SK-N-SH treated with all-trans-retinoic acid at 6 μM for 48 hours (cell line): ENCODE data around the gene ABHD5.
A peak's percentile ranks its signal among the peaks of the same experiment; 100 is the strongest.

ENCODE experiments used
- ATAC-seq: fragments of 200-7000 bp; cut with Tn5 transposase; 3 replicates; pipeline ENCODE4 v1.9.1; 2020; ENCODE audit warnings: mild to moderate bottlenecking, moderate library complexity
- ARNTL ChIP-seq: fragments of 450-650 bp; formaldehyde crosslinking; IDR thresholded peaks from 2 replicates; pipeline ENCODE4 v1.5.0; 2020; ENCODE audit warnings: low read depth, mild to moderate bottlenecking, moderate library complexity, borderline replicate concordance
- BACH2 ChIP-seq: fragments of 250-450 bp; sonication (Bioruptor Pico); IDR thresholded peaks from 2 replicates; pipeline ENCODE4 v1.9.0; 2021; ENCODE audit warnings: mild to moderate bottlenecking, borderline replicate concordance
- CSDC2 ChIP-seq: fragments of 250-450 bp; sonication (Bioruptor Pico); IDR thresholded peaks from 2 replicates; pipeline ENCODE4 v1.5.0; 2020; ENCODE audit warnings: mild to moderate bottlenecking, moderate library complexity
- ESRRG ChIP-seq: fragments of 250-450 bp; sonication (Bioruptor Pico); IDR thresholded peaks from 2 replicates; pipeline ENCODE4 v1.6.1; 2021; ENCODE audit warnings: mild to moderate bottlenecking
- GLIS3 ChIP-seq: fragments of 250-450 bp; sonication (Bioruptor Pico); IDR thresholded peaks from 2 replicates; pipeline ENCODE4 v1.5.0; 2020; ENCODE audit warnings: mild to moderate bottlenecking, moderate library complexity
- ISL1 ChIP-seq: fragments of 250-450 bp; sonication (Bioruptor Pico); IDR thresholded peaks from 2 replicates; pipeline ENCODE4 v2.1.2; 2022; ENCODE audit warnings: mild to moderate bottlenecking, moderate library complexity
- OSR1 ChIP-seq: fragments of 250-450 bp; sonication (Bioruptor Pico); IDR thresholded peaks from 2 replicates; pipeline ENCODE4 v1.8.0; 2022; ENCODE audit warnings: moderate library complexity, mild to moderate bottlenecking, inconsistent platforms
- PPARA ChIP-seq: fragments of 250-450 bp; sonication (Bioruptor Pico); IDR thresholded peaks from 2 replicates; pipeline ENCODE4 v1.5.0; 2020; ENCODE audit warnings: mild to moderate bottlenecking, borderline replicate concordance
- RARB ChIP-seq: fragments of 250-450 bp; sonication (Bioruptor Pico); IDR thresholded peaks from 2 replicates; pipeline ENCODE4 v1.8.0; 2021; ENCODE audit warnings: mild to moderate bottlenecking, moderate library complexity
- SNAI2 ChIP-seq: fragments of 250-450 bp; sonication (Bioruptor Pico); IDR thresholded peaks from 2 replicates; pipeline ENCODE4 v1.5.0; 2020; ENCODE audit warnings: mild to moderate bottlenecking, moderate library complexity
- TCF4 ChIP-seq: fragments of 250-450 bp; sonication (Bioruptor Pico); IDR thresholded peaks from 2 replicates; pipeline ENCODE4 v1.8.0; 2021; ENCODE audit warnings: mild to moderate bottlenecking, moderate library complexity, borderline replicate concordance
- TOX ChIP-seq: fragments of 250-450 bp; sonication (Bioruptor Pico); IDR thresholded peaks from 2 replicates; pipeline ENCODE4 v1.8.0; 2021; ENCODE audit warnings: mild to moderate bottlenecking, moderate library complexity, borderline replicate concordance
- ZC3H10 ChIP-seq: fragments of 250-450 bp; sonication (Bioruptor Pico); IDR thresholded peaks from 2 replicates; pipeline ENCODE4 v1.5.1; 2021; ENCODE audit warnings: mild to moderate bottlenecking, moderate library complexity
- ZFP3 ChIP-seq: fragments of 250-450 bp; sonication (Bioruptor Pico); IDR thresholded peaks from 2 replicates; pipeline ENCODE4 v1.5.0; 2020; ENCODE audit warnings: mild to moderate bottlenecking, moderate library complexity
- ZFP30 ChIP-seq: fragments of 450-650 bp; formaldehyde crosslinking; IDR thresholded peaks from 2 replicates; pipeline ENCODE4 v1.5.0; 2022; ENCODE audit warnings: mild to moderate bottlenecking, moderate library complexity
- ZNF70 ChIP-seq: fragments of 450-650 bp; formaldehyde crosslinking; IDR thresholded peaks from 2 replicates; pipeline ENCODE4 v1.5.0; 2020; ENCODE audit warnings: mild to moderate bottlenecking, moderate library complexity
- ZNF8 ChIP-seq: fragments of 450-650 bp; formaldehyde crosslinking; IDR thresholded peaks from 2 replicates; pipeline ENCODE4 v1.5.0; 2020; ENCODE audit warnings: mild to moderate bottlenecking, moderate library complexity
- TF ChIP-seq, protein P1 (sequence below): fragments of 250-450 bp; sonication (Bioruptor Pico); IDR thresholded peaks from 2 replicates; pipeline ENCODE4 v1.5.1; 2020; ENCODE audit warnings: low read depth, mild to moderate bottlenecking, moderate library complexity
- TF ChIP-seq, protein P2 (sequence below): fragments of 250-450 bp; sonication (Bioruptor Pico); IDR thresholded peaks from 2 replicates; pipeline ENCODE4 v1.8.0; 2021; ENCODE audit warnings: low read depth, mild to moderate bottlenecking, moderate library complexity, borderline replicate concordance
- TF ChIP-seq, protein P3 (sequence below): fragments of 250-450 bp; sonication (Bioruptor Pico); IDR thresholded peaks from 2 replicates; pipeline ENCODE4 v1.5.0; 2020; ENCODE audit warnings: mild to moderate bottlenecking, moderate library complexity

The ABHD5 gene

DNA sequence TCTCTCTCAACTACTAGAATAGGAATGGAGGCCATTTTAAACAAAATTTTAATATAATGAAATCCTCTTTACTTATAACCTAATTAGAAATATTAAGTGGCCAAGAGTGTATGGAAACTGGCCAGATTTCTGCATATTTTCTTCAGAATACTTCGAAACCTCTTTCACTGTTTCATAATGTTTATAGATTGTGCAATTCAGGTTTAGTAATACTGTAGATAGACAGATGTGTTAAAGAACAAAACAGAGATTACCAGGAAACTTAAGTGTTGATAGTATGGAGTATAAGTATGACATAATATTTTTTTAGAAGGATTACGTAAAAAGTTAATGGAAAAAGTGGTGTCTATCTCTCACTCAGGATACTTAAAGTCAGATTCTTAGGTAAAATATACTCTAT is 4.7 kb downstream of the ABHD5 start:
- TF ChIP-seq ARNTL (CRISPR knock-in tag) (no peak), BACH2 (CRISPR knock-in tag) (no peak), ISL1 (CRISPR knock-in tag) (peak; percentile 85)
- no peak for ATAC-seq

DNA sequence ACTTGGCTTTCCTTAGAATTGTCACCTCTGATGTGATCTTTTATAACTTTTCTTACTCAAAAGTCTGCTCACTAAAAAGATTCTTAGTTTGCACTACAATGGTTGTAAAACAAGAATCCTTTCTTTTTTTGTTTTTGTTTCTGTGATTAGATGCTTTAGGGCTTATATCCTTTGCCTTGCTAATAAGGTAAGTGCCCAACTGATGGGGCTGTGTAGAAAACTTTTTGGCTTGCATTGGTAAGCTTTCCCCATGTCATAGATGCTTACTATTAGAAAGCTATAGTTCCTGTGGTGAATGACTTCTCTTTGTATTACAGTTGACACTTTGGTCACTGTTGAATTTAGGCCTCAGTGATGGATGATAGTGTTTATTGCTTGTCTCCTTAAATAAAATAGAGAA is 5.1 kb downstream of the ABHD5 start:
- no peak for ATAC-seq
- TF ChIP-seq ARNTL (CRISPR knock-in tag) = no peak
- TF ChIP-seq CSDC2 (CRISPR knock-in tag) = no peak
- no peak for TF ChIP-seq GLIS3 (CRISPR knock-in tag)
- TF ChIP-seq, protein P1, sequence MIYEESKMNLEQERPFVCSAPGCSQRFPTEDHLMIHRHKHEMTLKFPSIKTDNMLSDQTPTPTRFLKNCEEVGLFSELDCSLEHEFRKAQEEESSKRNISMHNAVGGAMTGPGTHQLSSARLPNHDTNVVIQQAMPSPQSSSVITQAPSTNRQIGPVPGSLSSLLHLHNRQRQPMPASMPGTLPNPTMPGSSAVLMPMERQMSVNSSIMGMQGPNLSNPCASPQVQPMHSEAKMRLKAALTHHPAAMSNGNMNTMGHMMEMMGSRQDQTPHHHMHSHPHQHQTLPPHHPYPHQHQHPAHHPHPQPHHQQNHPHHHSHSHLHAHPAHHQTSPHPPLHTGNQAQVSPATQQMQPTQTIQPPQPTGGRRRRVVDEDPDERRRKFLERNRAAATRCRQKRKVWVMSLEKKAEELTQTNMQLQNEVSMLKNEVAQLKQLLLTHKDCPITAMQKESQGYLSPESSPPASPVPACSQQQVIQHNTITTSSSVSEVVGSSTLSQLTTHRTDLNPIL (CRISPR knock-in tag) = no peak
- no peak for TF ChIP-seq SNAI2 (CRISPR knock-in tag)
- TF ChIP-seq BACH2 (CRISPR knock-in tag) = no peak
- TF ChIP-seq ISL1 (CRISPR knock-in tag) = no peak
- TF ChIP-seq, protein P2, sequence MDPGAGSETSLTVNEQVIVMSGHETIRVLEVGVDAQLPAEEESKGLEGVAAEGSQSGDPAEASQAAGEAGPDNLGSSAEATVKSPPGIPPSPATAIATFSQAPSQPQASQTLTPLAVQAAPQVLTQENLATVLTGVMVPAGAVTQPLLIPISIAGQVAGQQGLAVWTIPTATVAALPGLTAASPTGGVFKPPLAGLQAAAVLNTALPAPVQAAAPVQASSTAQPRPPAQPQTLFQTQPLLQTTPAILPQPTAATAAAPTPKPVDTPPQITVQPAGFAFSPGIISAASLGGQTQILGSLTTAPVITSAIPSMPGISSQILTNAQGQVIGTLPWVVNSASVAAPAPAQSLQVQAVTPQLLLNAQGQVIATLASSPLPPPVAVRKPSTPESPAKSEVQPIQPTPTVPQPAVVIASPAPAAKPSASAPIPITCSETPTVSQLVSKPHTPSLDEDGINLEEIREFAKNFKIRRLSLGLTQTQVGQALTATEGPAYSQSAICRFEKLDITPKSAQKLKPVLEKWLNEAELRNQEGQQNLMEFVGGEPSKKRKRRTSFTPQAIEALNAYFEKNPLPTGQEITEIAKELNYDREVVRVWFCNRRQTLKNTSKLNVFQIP (CRISPR knock-in tag) = no peak
- TF ChIP-seq ESRRG (CRISPR knock-in tag) = no peak
- TF ChIP-seq ZNF8 = no peak
- TF ChIP-seq, protein P3, sequence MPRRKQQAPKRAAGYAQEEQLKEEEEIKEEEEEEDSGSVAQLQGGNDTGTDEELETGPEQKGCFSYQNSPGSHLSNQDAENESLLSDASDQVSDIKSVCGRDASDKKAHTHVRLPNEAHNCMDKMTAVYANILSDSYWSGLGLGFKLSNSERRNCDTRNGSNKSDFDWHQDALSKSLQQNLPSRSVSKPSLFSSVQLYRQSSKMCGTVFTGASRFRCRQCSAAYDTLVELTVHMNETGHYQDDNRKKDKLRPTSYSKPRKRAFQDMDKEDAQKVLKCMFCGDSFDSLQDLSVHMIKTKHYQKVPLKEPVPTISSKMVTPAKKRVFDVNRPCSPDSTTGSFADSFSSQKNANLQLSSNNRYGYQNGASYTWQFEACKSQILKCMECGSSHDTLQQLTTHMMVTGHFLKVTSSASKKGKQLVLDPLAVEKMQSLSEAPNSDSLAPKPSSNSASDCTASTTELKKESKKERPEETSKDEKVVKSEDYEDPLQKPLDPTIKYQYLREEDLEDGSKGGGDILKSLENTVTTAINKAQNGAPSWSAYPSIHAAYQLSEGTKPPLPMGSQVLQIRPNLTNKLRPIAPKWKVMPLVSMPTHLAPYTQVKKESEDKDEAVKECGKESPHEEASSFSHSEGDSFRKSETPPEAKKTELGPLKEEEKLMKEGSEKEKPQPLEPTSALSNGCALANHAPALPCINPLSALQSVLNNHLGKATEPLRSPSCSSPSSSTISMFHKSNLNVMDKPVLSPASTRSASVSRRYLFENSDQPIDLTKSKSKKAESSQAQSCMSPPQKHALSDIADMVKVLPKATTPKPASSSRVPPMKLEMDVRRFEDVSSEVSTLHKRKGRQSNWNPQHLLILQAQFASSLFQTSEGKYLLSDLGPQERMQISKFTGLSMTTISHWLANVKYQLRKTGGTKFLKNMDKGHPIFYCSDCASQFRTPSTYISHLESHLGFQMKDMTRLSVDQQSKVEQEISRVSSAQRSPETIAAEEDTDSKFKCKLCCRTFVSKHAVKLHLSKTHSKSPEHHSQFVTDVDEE (CRISPR knock-in tag) = no peak
- TF ChIP-seq ZNF70 (CRISPR knock-in tag) = no peak
- TF ChIP-seq ZFP30 (CRISPR knock-in tag) = no peak
- TF ChIP-seq ZFP3 (CRISPR knock-in tag) = no peak
- no peak for TF ChIP-seq OSR1 (CRISPR knock-in tag)

DNA sequence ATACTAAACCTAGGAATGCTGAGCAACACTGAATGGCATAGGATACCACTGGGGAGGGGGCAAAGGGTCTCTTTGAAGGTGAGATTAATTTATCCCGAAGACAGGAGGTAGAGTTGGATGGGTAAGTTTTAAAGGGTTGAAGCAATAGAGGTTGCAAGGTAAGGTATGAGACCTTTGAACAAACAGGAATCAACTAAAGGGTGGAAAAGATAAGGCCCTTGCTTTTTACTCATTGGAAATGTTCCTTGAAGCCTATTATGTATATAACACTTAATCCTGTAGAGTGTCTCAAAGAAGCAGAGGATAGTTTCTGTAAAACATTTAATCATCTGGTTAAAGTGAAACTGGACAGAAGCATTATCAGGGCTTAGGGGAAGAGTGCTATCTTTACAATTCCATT is 5.7 kb downstream of the ABHD5 start:
- TF ChIP-seq ZFP30 (CRISPR knock-in tag) = no peak
- no peak for TF ChIP-seq RARB
- TF ChIP-seq ARNTL (CRISPR knock-in tag) = no peak
- no peak for TF ChIP-seq TOX (CRISPR knock-in tag)
- TF ChIP-seq ESRRG (CRISPR knock-in tag) = no peak
- TF ChIP-seq PPARA = no peak
- ATAC-seq = no peak

DNA sequence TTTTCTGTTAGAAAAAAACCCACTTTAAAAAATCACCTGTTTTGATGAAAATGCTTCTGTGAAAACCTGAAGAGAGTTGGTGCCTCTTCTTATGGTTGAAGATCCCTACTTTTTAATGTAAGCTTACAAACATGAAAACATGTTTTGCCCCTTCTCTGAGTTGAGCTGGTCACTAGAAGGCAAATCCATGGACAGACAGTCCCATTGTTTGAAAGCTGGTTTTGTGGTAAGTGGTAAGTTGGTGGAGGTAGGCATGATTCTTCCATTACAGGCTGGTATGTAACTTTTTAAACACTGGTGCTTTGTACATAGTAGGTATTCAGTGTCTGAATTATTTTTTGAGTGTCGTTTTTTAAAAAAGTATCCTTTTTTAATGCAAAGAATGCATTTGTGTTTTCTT is 6.1 kb downstream of the ABHD5 start:
- TF ChIP-seq ZC3H10 (CRISPR knock-in tag) (no peak), TCF4 (CRISPR knock-in tag) (no peak), BACH2 (CRISPR knock-in tag) (no peak), ZFP3 (CRISPR knock-in tag) (no peak), SNAI2 (CRISPR knock-in tag) (no peak), ARNTL (CRISPR knock-in tag) (no peak), RARB (no peak)
- TF ChIP-seq, protein P3 (CRISPR knock-in tag) = no peak
- no peak for ATAC-seq
